ENCODE results near the gene ZNF432. TPM values are rescaled to one million over a fixed set of nuclear protein-coding genes. Genes with fewer than 3 reads are reported as not detected.

The ZNF432 gene
- total and polyA plus RNA-seq, 2 of the 13 experiments (the other 11 are each of a cell fraction or from before 2014, with no cell fraction given), result 4.1 to 8.7 TPM

GRCh38 chr19:52095172-52096014, 46.8 kb upstream of the ZNF432 start, which contains the start of gene ZNF841 (continued):
- no peak for TF ChIP-seq DBP (CRISPR knock-in tag; IDR thresholded peaks at IDR 0.05; ENCODE audit: not compliant biosample characterization)
- TF ChIP-seq ZNF232 (CRISPR knock-in tag; IDR thresholded peaks at IDR 0.05; ENCODE audit: borderline replicate concordance), result no peak
- no peak for TF ChIP-seq ZNF335 (CRISPR knock-in tag; IDR thresholded peaks at IDR 0.05)
- TF ChIP-seq ZNF720 (CRISPR knock-in tag; IDR thresholded peaks at IDR 0.05), result no peak
- no peak for TF ChIP-seq DMTF1 (CRISPR knock-in tag; IDR thresholded peaks at IDR 0.05)
- TF ChIP-seq RCOR2 (CRISPR knock-in tag; IDR thresholded peaks at IDR 0.05), result no peak
- TF ChIP-seq TAF1 (CRISPR knock-in tag; IDR thresholded peaks at IDR 0.05), result peak; percentile 63; the same call in 1 of the 2 replicates
- TF ChIP-seq THAP9 (CRISPR knock-in tag; IDR thresholded peaks at IDR 0.05; ENCODE audit: borderline replicate concordance), result peak; percentile 30; the same call in 1 of the 2 replicates
- peak; percentile 31; the same call in 1 of the 2 replicates for TF ChIP-seq ZGPAT (CRISPR knock-in tag; IDR thresholded peaks at IDR 0.05)
- TF ChIP-seq ZNF333 (CRISPR knock-in tag; IDR thresholded peaks at IDR 0.05; ENCODE audit: borderline replicate concordance), result 0 out of 2 replicates have a peak, but pooled peaks have one; percentile 50
- TF ChIP-seq YEATS4 (CRISPR knock-in tag; IDR thresholded peaks at IDR 0.05; ENCODE audit: borderline replicate concordance), result peak; percentile 68
- TF ChIP-seq GATA4 (IDR thresholded peaks at IDR 0.05; ENCODE audit: borderline replicate concordance, low read depth), result peak; percentile 48; the same call in 1 of the 2 replicates
- TF ChIP-seq ZNF3 (CRISPR knock-in tag; IDR thresholded peaks at IDR 0.05), result no peak
- TF ChIP-seq ZNF775 (CRISPR knock-in tag; IDR thresholded peaks at IDR 0.05; ENCODE audit: borderline replicate concordance), result no peak
- no peak for TF ChIP-seq RNF219 (CRISPR knock-in tag; IDR thresholded peaks at IDR 0.05)
- TF ChIP-seq FOXA3 (CRISPR knock-in tag; IDR thresholded peaks at IDR 0.05), result 0 out of 2 replicates have a peak, but pooled peaks have one; percentile 4
- 0 out of 2 replicates have a peak, but pooled peaks have one; percentile 37 for TF ChIP-seq CREM (IDR thresholded peaks at IDR 0.05)
- TF ChIP-seq CREM (CRISPR knock-in tag; IDR thresholded peaks at IDR 0.05), result no peak
- no peak for TF ChIP-seq IKZF1 (IDR thresholded peaks at IDR 0.05)
